Keratinocyte (primary cell): ENCODE measurements around the gene RPA1.

Experiments used
- EZH2 ChIP-seq: IDR thresholded peaks from one replicate; pipeline ENCODE4 v1.6.1; 2012; ENCODE audit warnings: inconsistent platforms, mild to moderate bottlenecking, low read length, moderate library complexity
- TF ChIP-seq, protein P1 (sequence below), 3 experiments: IDR thresholded peaks in 1 of 3; conservative IDR thresholded peaks in 1 of 3; optimal IDR thresholded peaks in 1 of 3; 2 replicates in 2 of 3; 3 replicates in 1 of 3; pipeline versions ENCODE3 to v1.5.1; 2011; ENCODE audit warnings: low read length in 3 of 3, mild to moderate bottlenecking in 3 of 3, moderate library complexity in 2 of 3, control low read depth in 1 of 3, inconsistent platforms in 1 of 3; ENCODE audit not compliant: insufficient read depth in 2 of 3; ENCODE audit errors: extremely low read depth in 1 of 3

DNA sequence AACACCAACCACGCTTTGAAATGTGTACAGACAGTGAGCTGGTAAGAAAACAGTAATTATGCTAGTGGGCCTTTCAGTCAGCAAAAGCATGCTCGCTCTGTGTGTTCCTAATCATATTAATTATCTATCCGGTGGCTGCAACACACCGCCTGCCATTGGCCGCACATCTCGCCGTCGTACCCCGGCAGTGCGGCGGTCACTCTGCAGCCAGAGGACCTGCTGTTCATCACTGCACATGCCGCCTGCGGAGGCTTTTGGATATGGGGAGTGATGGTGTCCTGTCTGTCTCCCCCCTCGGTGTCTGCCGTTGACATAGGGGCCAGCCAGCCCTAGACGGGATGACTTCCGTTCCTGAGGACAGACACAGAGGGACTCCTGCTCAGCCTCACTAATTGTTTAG, 68.5 kb downstream of the RPA1 start:
- TF ChIP-seq, protein P1, sequence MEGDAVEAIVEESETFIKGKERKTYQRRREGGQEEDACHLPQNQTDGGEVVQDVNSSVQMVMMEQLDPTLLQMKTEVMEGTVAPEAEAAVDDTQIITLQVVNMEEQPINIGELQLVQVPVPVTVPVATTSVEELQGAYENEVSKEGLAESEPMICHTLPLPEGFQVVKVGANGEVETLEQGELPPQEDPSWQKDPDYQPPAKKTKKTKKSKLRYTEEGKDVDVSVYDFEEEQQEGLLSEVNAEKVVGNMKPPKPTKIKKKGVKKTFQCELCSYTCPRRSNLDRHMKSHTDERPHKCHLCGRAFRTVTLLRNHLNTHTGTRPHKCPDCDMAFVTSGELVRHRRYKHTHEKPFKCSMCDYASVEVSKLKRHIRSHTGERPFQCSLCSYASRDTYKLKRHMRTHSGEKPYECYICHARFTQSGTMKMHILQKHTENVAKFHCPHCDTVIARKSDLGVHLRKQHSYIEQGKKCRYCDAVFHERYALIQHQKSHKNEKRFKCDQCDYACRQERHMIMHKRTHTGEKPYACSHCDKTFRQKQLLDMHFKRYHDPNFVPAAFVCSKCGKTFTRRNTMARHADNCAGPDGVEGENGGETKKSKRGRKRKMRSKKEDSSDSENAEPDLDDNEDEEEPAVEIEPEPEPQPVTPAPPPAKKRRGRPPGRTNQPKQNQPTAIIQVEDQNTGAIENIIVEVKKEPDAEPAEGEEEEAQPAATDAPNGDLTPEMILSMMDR (optimal IDR thresholded peaks at IDR 0.05 in 1 of 3, IDR thresholded peaks at IDR 0.05 in 1 of 3, conservative IDR thresholded peaks at IDR 0.05 in 1 of 3; ENCODE audit: extremely low read depth in 1 of 3, insufficient read depth in 2 of 3, low read length in 3 of 3): no peak
- no peak for TF ChIP-seq EZH2
